Measurements from ENCODE around the gene HOXA7.

The HOXA7 gene

GRCh38 chr7:27176524-27176845, 20.0 kb upstream of the HOXA7 start:
- H3K4me1 ChIP-seq (ENCODE audit: control insufficient read depth in 5 of 5, insufficient read depth in 5 of 5, low read length in 5 of 5) = peaks cover 2 to 87% (median 82%) of the 10 kb centered on the region in 5 donors
- H3K27ac ChIP-seq (ENCODE audit: low read depth, low read length) = peak overlapping the region; percentile 98
- no peaks in the 10 kb centered on the region for H3K9me3 ChIP-seq (ENCODE audit: control insufficient read depth in 5 of 5, low read length in 5 of 5)
- no peak overlapping the region for H3K9ac ChIP-seq (ENCODE audit: low read length in 5 of 5)
- no peaks in the 10 kb centered on the region for H3K36me3 ChIP-seq (ENCODE audit: control insufficient read depth in 5 of 5, insufficient read depth in 5 of 5, low read length in 5 of 5)
- peaks cover 0 to 29% (median 9%) of the 10 kb centered on the region in 5 donors for H3K27me3 ChIP-seq (ENCODE audit: control insufficient read depth in 5 of 5, insufficient read depth in 4 of 5, low read length in 5 of 5)
- H3K4me3 ChIP-seq (ENCODE audit: low read depth in 1 of 5, low read length in 5 of 5) = peak overlapping the region in 1 of 5 donors; percentile 13

GRCh38 chr7:27175626-27176523, 19.4 kb upstream of the HOXA7 start:
- Histone ChIP-seq H3K27me3 (ENCODE audit: control insufficient read depth in 5 of 5, insufficient read depth in 4 of 5, low read length in 5 of 5) (peaks cover 0 to 31% (median 9%) of the 10 kb centered on the region in 5 donors), H3K4me1 (ENCODE audit: control insufficient read depth in 5 of 5, insufficient read depth in 5 of 5, low read length in 5 of 5) (peaks cover 2 to 88% (median 83%) of the 10 kb centered on the region in 5 donors), H3K27ac (ENCODE audit: low read depth, low read length) (peak overlapping the region; percentile 98), H3K4me3 (ENCODE audit: low read depth in 1 of 5, low read length in 5 of 5) (peak overlapping the region in 3 of 5 donors; percentile 13 to 24 (median 13)), H3K9me3 (ENCODE audit: control insufficient read depth in 5 of 5, low read length in 5 of 5) (no peaks in the 10 kb centered on the region), H3K36me3 (ENCODE audit: control insufficient read depth in 5 of 5, insufficient read depth in 5 of 5, low read length in 5 of 5) (no peaks in the 10 kb centered on the region), H3K9ac (ENCODE audit: low read length in 5 of 5) (peak overlapping the region in 1 of 5 donors; percentile 46)

GRCh38 chr7:27174874-27175625, 18.6 kb upstream of the HOXA7 start:
- Histone ChIP-seq H3K4me1 (ENCODE audit: control insufficient read depth in 5 of 5, insufficient read depth in 5 of 5, low read length in 5 of 5) (peaks cover 2 to 91% (median 84%) of the 10 kb centered on the region in 5 donors), H3K27ac (ENCODE audit: low read depth, low read length) (peak overlapping the region; percentile 98), H3K9me3 (ENCODE audit: control insufficient read depth in 5 of 5, low read length in 5 of 5) (no peaks in the 10 kb centered on the region), H3K4me3 (ENCODE audit: low read depth in 1 of 5, low read length in 5 of 5) (peak overlapping the region in 4 of 5 donors; percentile 4 to 86 (median 78)), H3K27me3 (ENCODE audit: control insufficient read depth in 5 of 5, insufficient read depth in 4 of 5, low read length in 5 of 5) (peaks cover 0 to 25% (median 12%) of the 10 kb centered on the region in 5 donors), H3K9ac (ENCODE audit: low read length in 5 of 5) (peak overlapping the region in 2 of 5 donors; percentile 52 to 71), H3K36me3 (ENCODE audit: control insufficient read depth in 5 of 5, insufficient read depth in 5 of 5, low read length in 5 of 5) (no peaks in the 10 kb centered on the region)

GRCh38 chr7:27173956-27174873, 17.7 kb upstream of the HOXA7 start, which contains the start of gene HOXA10:
Gene HOXA10 (minus strand): TSS chr7:27174320. CDS start chr7:27174306, 14 bp downstream.
- Histone ChIP-seq H3K27ac (ENCODE audit: low read depth, low read length) (peak within 1 kb of the TSS; percentile 98), H3K36me3 (ENCODE audit: control insufficient read depth in 5 of 5, insufficient read depth in 5 of 5, low read length in 5 of 5) (no peaks in the 10 kb centered on the region), H3K4me1 (ENCODE audit: control insufficient read depth in 5 of 5, insufficient read depth in 5 of 5, low read length in 5 of 5) (peaks cover 0 to 90% (median 82%) of the 10 kb centered on the region in 5 donors), H3K9ac (ENCODE audit: low read length in 5 of 5) (peak within 1 kb of the TSS in 4 of 5 donors; percentile 52 to 72 (median 67)), H3K9me3 (ENCODE audit: control insufficient read depth in 5 of 5, low read length in 5 of 5) (no peaks in the 10 kb centered on the region), H3K27me3 (ENCODE audit: control insufficient read depth in 5 of 5, insufficient read depth in 4 of 5, low read length in 5 of 5) (peaks cover 0 to 28% (median 12%) of the 10 kb centered on the region in 5 donors), H3K4me3 (ENCODE audit: low read depth in 1 of 5, low read length in 5 of 5) (peak within 1 kb of the TSS; percentile 69 to 86 (median 76))

- Histone ChIP-seq H3K36me3 (ENCODE audit: control insufficient read depth in 5 of 5, insufficient read depth in 5 of 5, low read length in 5 of 5) (no peaks in the 10 kb centered on the region), H3K4me1 (ENCODE audit: control insufficient read depth in 5 of 5, insufficient read depth in 5 of 5, low read length in 5 of 5) (peaks cover 0 to 90% (median 84%) of the 10 kb centered on the region in 5 donors), H3K9me3 (ENCODE audit: control insufficient read depth in 5 of 5, low read length in 5 of 5) (no peaks in the 10 kb centered on the region), H3K4me3 (ENCODE audit: low read depth in 1 of 5, low read length in 5 of 5) (peak overlapping the region in 4 of 5 donors; percentile 74 to 86 (median 78)), H3K27ac (ENCODE audit: low read depth, low read length) (peak overlapping the region; percentile 98), H3K27me3 (ENCODE audit: control insufficient read depth in 5 of 5, insufficient read depth in 4 of 5, low read length in 5 of 5) (peaks cover 0 to 30% (median 12%) of the 10 kb centered on the region in 5 donors), H3K9ac (ENCODE audit: low read length in 5 of 5) (peak overlapping the region in 3 of 5 donors; percentile 52 to 72 (median 71))
Observed at GRCh38 chr7:27173511-27173955, 17.1 kb upstream of the HOXA7 start.

GRCh38 chr7:27172823-27173510, 16.5 kb upstream of the HOXA7 start:
- H3K4me3 ChIP-seq (ENCODE audit: low read depth in 1 of 5, low read length in 5 of 5) = peak overlapping the region; percentile 69 to 86 (median 76)
- peaks cover 0 to 90% (median 87%) of the 10 kb centered on the region in 5 donors for H3K4me1 ChIP-seq (ENCODE audit: control insufficient read depth in 5 of 5, insufficient read depth in 5 of 5, low read length in 5 of 5)
- H3K27me3 ChIP-seq (ENCODE audit: control insufficient read depth in 5 of 5, insufficient read depth in 4 of 5, low read length in 5 of 5) = peaks cover 0 to 28% (median 12%) of the 10 kb centered on the region in 5 donors
- peak overlapping the region; percentile 98 for H3K27ac ChIP-seq (ENCODE audit: low read depth, low read length)
- no peaks in the 10 kb centered on the region for H3K36me3 ChIP-seq (ENCODE audit: control insufficient read depth in 5 of 5, insufficient read depth in 5 of 5, low read length in 5 of 5)
- H3K9me3 ChIP-seq (ENCODE audit: control insufficient read depth in 5 of 5, low read length in 5 of 5) = no peaks in the 10 kb centered on the region
- H3K9ac ChIP-seq (ENCODE audit: low read length in 5 of 5) = peak overlapping the region; percentile 52 to 71 (median 63)

GRCh38 chr7:27172315-27172774, 15.9 kb upstream of the HOXA7 start:
- Histone ChIP-seq H3K4me1 (ENCODE audit: control insufficient read depth in 5 of 5, insufficient read depth in 5 of 5, low read length in 5 of 5) (peaks cover 0 to 90% (median 87%) of the 10 kb centered on the region in 5 donors), H3K9ac (ENCODE audit: low read length in 5 of 5) (peak overlapping the region; percentile 7 to 71 (median 63)), H3K9me3 (ENCODE audit: control insufficient read depth in 5 of 5, low read length in 5 of 5) (no peaks in the 10 kb centered on the region), H3K36me3 (ENCODE audit: control insufficient read depth in 5 of 5, insufficient read depth in 5 of 5, low read length in 5 of 5) (no peaks in the 10 kb centered on the region), H3K27ac (ENCODE audit: low read depth, low read length) (peak overlapping the region; percentile 98), H3K4me3 (ENCODE audit: low read depth in 1 of 5, low read length in 5 of 5) (peak overlapping the region; percentile 69 to 86 (median 76)), H3K27me3 (ENCODE audit: control insufficient read depth in 5 of 5, insufficient read depth in 4 of 5, low read length in 5 of 5) (peaks cover 0 to 28% (median 12%) of the 10 kb centered on the region in 5 donors)

GRCh38 chr7:27171637-27172314, 15.3 kb upstream of the HOXA7 start:
- H3K27me3 ChIP-seq (ENCODE audit: control insufficient read depth in 5 of 5, insufficient read depth in 4 of 5, low read length in 5 of 5) = peaks cover 0 to 28% (median 12%) of the 10 kb centered on the region in 5 donors
- no peaks in the 10 kb centered on the region for H3K9me3 ChIP-seq (ENCODE audit: control insufficient read depth in 5 of 5, low read length in 5 of 5)
- H3K36me3 ChIP-seq (ENCODE audit: control insufficient read depth in 5 of 5, insufficient read depth in 5 of 5, low read length in 5 of 5) = no peaks in the 10 kb centered on the region
- peaks cover 0 to 90% (median 87%) of the 10 kb centered on the region in 5 donors for H3K4me1 ChIP-seq (ENCODE audit: control insufficient read depth in 5 of 5, insufficient read depth in 5 of 5, low read length in 5 of 5)
- H3K4me3 ChIP-seq (ENCODE audit: low read depth in 1 of 5, low read length in 5 of 5) = peak overlapping the region; percentile 69 to 86 (median 76)
- H3K27ac ChIP-seq (ENCODE audit: low read depth, low read length) = peak overlapping the region; percentile 98
- H3K9ac ChIP-seq (ENCODE audit: low read length in 5 of 5) = peak overlapping the region; percentile 30 to 72 (median 63)

Data from subcutaneous abdominal adipose tissue (tissue), 5 donors.